K562 treated with DMSO at 1 percent for 4 hours (cell line): Measurements from ENCODE around the gene ING3. TPM values are rescaled to one million over a fixed set of nuclear protein-coding genes. Genes with fewer than 3 reads are reported as not detected.

Experiments
- total RNA-seq: library from RNA; unstranded; fragments of 300-600 nt; gene quantifications from 2 replicates; pipeline ENCODE4 v1.2.3, GENCODE V29; 2022; ENCODE audit not compliant: insufficient read depth

Gene ING3, protein sequence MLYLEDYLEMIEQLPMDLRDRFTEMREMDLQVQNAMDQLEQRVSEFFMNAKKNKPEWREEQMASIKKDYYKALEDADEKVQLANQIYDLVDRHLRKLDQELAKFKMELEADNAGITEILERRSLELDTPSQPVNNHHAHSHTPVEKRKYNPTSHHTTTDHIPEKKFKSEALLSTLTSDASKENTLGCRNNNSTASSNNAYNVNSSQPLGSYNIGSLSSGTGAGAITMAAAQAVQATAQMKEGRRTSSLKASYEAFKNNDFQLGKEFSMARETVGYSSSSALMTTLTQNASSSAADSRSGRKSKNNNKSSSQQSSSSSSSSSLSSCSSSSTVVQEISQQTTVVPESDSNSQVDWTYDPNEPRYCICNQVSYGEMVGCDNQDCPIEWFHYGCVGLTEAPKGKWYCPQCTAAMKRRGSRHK
- total RNA-seq: 24.9 and 32.5 TPM in 2 replicates

DNA sequence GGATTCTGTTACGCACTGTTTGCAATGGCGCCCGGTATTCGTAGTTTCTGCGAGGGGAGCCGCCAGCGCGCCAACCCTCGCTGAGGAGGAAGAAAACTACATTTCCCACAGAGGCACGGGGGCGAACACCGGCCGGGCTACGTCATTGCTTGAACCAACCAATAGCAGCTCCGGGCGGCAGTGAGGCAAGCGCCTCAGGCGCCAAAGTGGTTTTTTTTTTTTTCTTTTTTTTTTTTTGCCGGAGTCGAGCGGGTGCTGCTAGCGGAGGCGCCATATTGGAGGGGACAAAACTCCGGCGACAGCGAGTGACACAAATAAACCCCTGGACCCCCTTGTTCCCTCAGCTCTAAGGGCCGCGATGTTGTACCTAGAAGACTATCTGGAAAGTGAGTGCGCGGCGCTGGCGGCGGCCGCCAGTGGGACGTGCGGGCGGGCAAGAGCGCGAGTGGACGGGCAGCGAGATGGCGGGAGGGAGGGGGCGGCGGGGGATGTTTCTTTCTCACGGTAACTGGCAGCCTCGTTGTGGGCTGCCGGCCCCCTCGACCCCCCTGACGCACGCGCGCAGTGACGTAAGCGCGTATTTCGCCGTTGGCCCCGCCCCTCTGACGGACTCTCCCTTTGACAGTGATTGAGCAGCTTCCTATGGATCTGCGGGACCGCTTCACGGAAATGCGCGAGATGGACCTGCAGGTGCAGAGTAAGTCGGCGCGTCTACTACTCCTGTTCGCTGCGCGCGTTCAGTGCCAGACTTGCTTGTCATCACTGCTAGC lies at the start of gene ING3:
TSS of gene ING3 (plus strand) at position 239 of the 770 bp plus-strand sequence. CDS start at position 359, 120 bp downstream.

DNA sequence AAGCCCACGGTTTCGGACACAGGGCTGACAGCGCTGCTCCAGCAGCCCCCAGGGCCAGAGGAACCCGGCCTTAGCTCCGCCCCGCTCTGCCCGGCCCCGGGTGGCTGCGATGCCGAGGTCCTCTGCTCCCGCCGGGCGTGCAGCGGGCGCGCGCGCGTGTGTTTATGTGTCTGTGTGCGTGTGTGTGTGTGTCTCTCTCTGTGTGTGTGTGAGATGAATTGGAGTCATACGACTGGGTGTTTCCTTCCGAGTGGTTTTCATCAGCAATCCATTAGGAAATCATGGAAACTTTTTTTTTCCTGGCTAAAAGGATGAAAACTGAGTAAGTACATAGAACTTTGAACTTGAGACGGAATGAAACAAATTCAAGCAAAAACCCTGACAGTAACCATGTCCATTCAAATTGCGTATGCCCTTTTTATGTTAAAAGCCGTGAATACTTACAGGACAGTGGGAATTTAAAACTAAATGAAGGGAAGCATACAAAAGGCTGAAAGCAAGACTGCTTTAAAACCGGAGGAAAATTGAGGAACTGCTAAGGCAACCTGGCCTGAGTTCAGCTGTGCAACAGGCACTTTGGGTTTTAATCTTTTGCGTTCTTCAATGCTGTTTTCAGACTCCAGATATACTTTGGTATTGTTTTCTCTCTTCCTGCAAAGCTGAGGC lies 38.1 kb downstream of the ING3 start, which contains the start of gene CPED1:
TSS of gene CPED1 (plus strand) at position 121 of the 666 bp plus-strand sequence. CDS start 911 bp downstream, outside the sequence.

Other genes with a start within 250 kb of the ING3 start
- gene TSPAN12, start 92.6 kb upstream of the ING3 start, total RNA-seq: 1.6 TPM in 1 of 2 replicates, not detected in the other
- gene CPED1, start 37.9 kb downstream of the ING3 start, total RNA-seq: 99.4 and 105 TPM in 2 replicates